Spleen (tissue), 11 donors: Measurements from ENCODE around the gene WBP1L. TPM values are rescaled to one million over a fixed set of nuclear protein-coding genes. Genes with fewer than 3 reads are reported as not detected.
"Not testable (repeated sequence)": the region's sequence is repeated elsewhere in the genome, so short reads cannot be mapped to it uniquely, and the experiment has no call there.

ENCODE experiments used
- DNase-seq: peaks from one replicate; pipeline ENCODE4 v3.0.0-alpha.2; 2020
- H3K27ac ChIP-seq, 8 donors: fragments of 200-600 bp; sonication (generic) in 7 of 8; 1 replicate in 4 of 8; 2 replicates in 4 of 8; pipeline versions ENCODE4 v1.5.0 to v1.8.0; 2016 to 2021; ENCODE audit warnings: inconsistent platforms in 4 of 8, mild to moderate bottlenecking in 4 of 8, moderate library complexity in 1 of 8
- H3K27me3 ChIP-seq, 7 donors: fragments of 200-600 bp; sonication (generic) in 6 of 7; replicated peaks in 1 of 7; 1 replicate in 4 of 7; 2 replicates in 3 of 7; pipeline versions ENCODE4 v1.5.0 to v1.8.0; 2016 to 2021; ENCODE audit warnings: inconsistent platforms in 3 of 7, mild to moderate bottlenecking in 1 of 7
- H3K36me3 ChIP-seq, 6 donors: fragments of 200-600 bp; sonication (generic) in 5 of 6; 1 replicate in 4 of 6; 2 replicates in 2 of 6; pipeline versions ENCODE4 v1.5.0 to v1.8.0; 2016 to 2021; ENCODE audit warnings: inconsistent platforms in 2 of 6
- H3K4me1 ChIP-seq, 6 donors: fragments of 200-600 bp; sonication (generic) in 5 of 6; 1 replicate in 3 of 6; 2 replicates in 3 of 6; pipeline versions ENCODE4 v1.5.0 to v1.8.0; 2016 to 2021; ENCODE audit warnings: inconsistent platforms in 3 of 6
- H3K4me3 ChIP-seq, 8 donors: fragments of 200-600 bp; sonication (generic) in 7 of 8; 1 replicate in 4 of 8; 2 replicates in 4 of 8; pipeline versions ENCODE4 v1.5.0 to v1.8.0; 2016 to 2021; ENCODE audit warnings: inconsistent platforms in 4 of 8, mild to moderate bottlenecking in 4 of 8, moderate library complexity in 2 of 8
- H3K9me3 ChIP-seq, 8 donors: fragments of 200-600 bp; sonication (generic) in 7 of 8; 1 replicate in 4 of 8; 2 replicates in 4 of 8; pipeline versions ENCODE4 v1.5.0 to v1.8.0; 2016 to 2021; ENCODE audit warnings: inconsistent platforms in 4 of 8
- CTCF ChIP-seq, 11 experiments: fragments of 200-600 bp in 7 of 11; fragments of 450-650 bp in 4 of 11; sonication (generic) in 4 of 11; IDR thresholded peaks in 8 of 11; conservative IDR thresholded peaks in 3 of 11; 1 replicate in 7 of 11; 2 replicates in 4 of 11; pipeline versions ENCODE4 v1.4.0 to v1.8.0; 2016 to 2021; ENCODE audit warnings: antibody characterized with exemption in 11 of 11, inconsistent platforms in 4 of 11, mild to moderate bottlenecking in 1 of 11
- POLR2A ChIP-seq, 3 donors: fragments of 450-650 bp; IDR thresholded peaks; one replicate each; pipeline ENCODE4 v1.5.1; 2017; ENCODE audit warnings: antibody characterized with exemption in 3 of 3, mild to moderate bottlenecking in 1 of 3
- POLR2AphosphoS5 ChIP-seq, 3 donors: sonication (generic); formaldehyde crosslinking; IDR thresholded peaks; one replicate each; pipeline ENCODE4 v1.5.1; 2017; ENCODE audit warnings: antibody characterized with exemption in 3 of 3
- WGBS, 5 donors: extraction: QIAGEN DNeasy Blood & Tissue Kit in 3 of 5; methylation state at CpG; one replicate each; pipeline versions ENCODE4 v1.1.5 to v1.1.7; 2013 to 2018; 5-methylcytosine and 5-hydroxymethylcytosine counted together
- intact Hi-C: fragments of 100-400 bp; cut with DNase I; formaldehyde crosslinking; loops from one replicate; pipeline ENCODE4 v1.15.0; 2023; ENCODE audit warnings: low total_unique reads
- polyA plus RNA-seq, 3 donors: library from polyadenylated mRNA; stranded (reverse); fragments of 200-250 nt; gene quantifications; one replicate each; pipeline ENCODE4 v1.2.1, GENCODE V29; 2013
- total RNA-seq, 7 donors: library from RNA; depleted of rRNA in 3 of 7; stranded (reverse); fragments of >200 nt in 3 of 7; fragmentation: NEBNext Ultra II Directional in 4 of 7; extraction: Animal tissue kit (Norgen Biotek cat#: 25700) in 4 of 7; gene quantifications; one replicate each; pipeline versions ENCODE4 v1.1.0 to v1.2.1, GENCODE V29; 2016 to 2021
- donor health status: healthy with polysubstance abuse.
- donor health status: DM: no; HTN: no; CAD: no; lungs with moderate emphysema.
- donor health status: DM: no; HTN: no; CAD: no.
- donor health status: Bipolar disorder and iron deficiency.
- donor health status: healthy.
- donor health status: DM: no; HTN: no; CAD: no.
- donor health status: DM: yes; HTN: yes; CAD: no.

WBP1L gene
- total and polyA plus RNA-seq, 10 donors = 15.9 to 149 (median 49.2) TPM

- Histone ChIP-seq H3K27ac (no peak overlapping the region), H3K9me3 (no peaks in the 10 kb centered on the region), H3K4me3 (no peak overlapping the region), H3K4me1 (peaks cover 5 to 79% (median 41%) of the 10 kb centered on the region in 6 donors), H3K36me3 (no peaks in the 10 kb centered on the region), H3K27me3 (no peaks in the 10 kb centered on the region)
- TF ChIP-seq CTCF (IDR thresholded peaks at IDR 0.05 in 8 of 11, conservative IDR thresholded peaks at IDR 0.05 in 3 of 11) = no peak
- no peak for TF ChIP-seq POLR2A (IDR thresholded peaks at IDR 0.05)
- TF ChIP-seq POLR2AphosphoS5 (IDR thresholded peaks at IDR 0.05) = no peak
- no peak for DNase-seq
- WGBS, 5 donors = 71 to 95% (median 85%) methylated on average over 1 of the region's 1 CpG
- intact Hi-C loops = no loop called here
Measured at GRCh38 chr10:102715880-102716279, 27.9 kb upstream of the WBP1L start.

GRCh38 chr10:102716900-102717565 lies 26.7 kb upstream of the WBP1L start:
- H3K36me3 ChIP-seq, H3K9me3 ChIP-seq, DNase-seq, intact Hi-C loops, H3K4me3 ChIP-seq, H3K27me3 ChIP-seq: not testable (repeated sequence)
- Histone ChIP-seq H3K27ac (peak overlapping the region in 1 of 8 donors; percentile 53), H3K4me1 (peaks cover 5 to 68% (median 40%) of the 10 kb centered on the region in 6 donors)
- WGBS, 5 donors = 94 to 97% (median 96%) methylated on average over 17 to 18 of the region's 18 CpGs

GRCh38 chr10:102718220-102718619 lies 25.5 kb upstream of the WBP1L start:
- Histone ChIP-seq H3K27me3 (no peaks in the 10 kb centered on the region), H3K9me3 (no peaks in the 10 kb centered on the region), H3K4me3 (no peak overlapping the region), H3K36me3 (no peaks in the 10 kb centered on the region), H3K27ac (peak overlapping the region in 7 of 8 donors; percentile 2 to 61 (median 29)), H3K4me1 (peaks cover 5 to 63% (median 29%) of the 10 kb centered on the region in 6 donors)
- 45 to 56% (median 47%) methylated on average over 3 of the region's 3 CpGs for WGBS, 5 donors
- intact Hi-C loops = no loop called here
- DNase-seq = no peak
- TF ChIP-seq POLR2AphosphoS5 (IDR thresholded peaks at IDR 0.05) = no peak
- no peak for TF ChIP-seq POLR2A (IDR thresholded peaks at IDR 0.05)
- no peak for TF ChIP-seq CTCF (IDR thresholded peaks at IDR 0.05 in 8 of 11, conservative IDR thresholded peaks at IDR 0.05 in 3 of 11)

- DNase-seq = no peak
- Histone ChIP-seq H3K27me3 (no peaks in the 10 kb centered on the region), H3K36me3 (peaks cover 0 to 5% (median 0%) of the 10 kb centered on the region in 6 donors), H3K9me3 (peaks cover 0 to 3% (median 0%) of the 10 kb centered on the region in 8 donors), H3K4me1 (peaks cover 0 to 46% (median 17%) of the 10 kb centered on the region in 6 donors), H3K4me3 (no peak overlapping the region), H3K27ac (no peak overlapping the region)
- TF ChIP-seq POLR2A (IDR thresholded peaks at IDR 0.05) (no peak), POLR2AphosphoS5 (IDR thresholded peaks at IDR 0.05) (no peak), CTCF (IDR thresholded peaks at IDR 0.05 in 8 of 11, conservative IDR thresholded peaks at IDR 0.05 in 3 of 11) (no peak)
- intact Hi-C loops = no loop called here
- WGBS, 5 donors = 81 to 97% (median 89%) methylated on average over 3 of the region's 3 CpGs
Measured at GRCh38 chr10:102720337-102720736, 23.4 kb upstream of the WBP1L start.
